Stimulated activated CD4-positive, alpha-beta T cell treated with anti-CD3 and anti-CD28 coated beads, Interleukin-15, amount 100 ng/mL, for 1 hour (primary cell): Measurements from ENCODE around the gene FBXO21.
"Not testable (repeated sequence)": the region's sequence is repeated elsewhere in the genome, so short reads cannot be mapped to it uniquely, and the experiment has no call there.

Source experiments
- DNase-seq, 2 donors: peaks; one replicate each; pipeline ENCODE4 v3.0.0-alpha.2; 2020; ENCODE audit warnings: low read depth in 1 of 2, low spot score in 1 of 2

The FBXO21 gene

GRCh38 chr12:117111821-117112595 lies 78.3 kb downstream of the FBXO21 start:
- DNase-seq: no peak

DNA sequence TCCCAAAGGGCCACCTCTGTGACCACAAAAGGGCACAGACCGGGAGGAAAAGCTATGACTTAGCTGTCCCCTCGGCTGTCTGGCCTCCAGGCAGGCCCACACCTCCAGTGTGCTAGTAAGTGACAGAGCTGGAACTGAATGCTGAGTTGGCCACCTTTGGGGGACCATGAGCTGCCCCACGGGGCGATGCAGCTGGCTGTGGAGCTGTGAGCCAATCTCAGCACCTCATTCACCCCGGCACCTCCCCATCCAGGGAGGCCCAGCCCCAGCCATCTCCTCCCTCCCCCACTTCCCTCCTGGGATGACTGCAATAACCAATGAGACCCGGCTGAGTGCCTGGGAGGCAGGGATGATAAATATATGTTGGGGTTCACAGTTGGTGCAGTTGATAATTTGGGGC lies 78.9 kb downstream of the FBXO21 start:
- no peak for DNase-seq

- DNase-seq: no peak
These were observed 80.2 kb downstream of the FBXO21 start for GRCh38 chr12:117109943-117110635.

DNA sequence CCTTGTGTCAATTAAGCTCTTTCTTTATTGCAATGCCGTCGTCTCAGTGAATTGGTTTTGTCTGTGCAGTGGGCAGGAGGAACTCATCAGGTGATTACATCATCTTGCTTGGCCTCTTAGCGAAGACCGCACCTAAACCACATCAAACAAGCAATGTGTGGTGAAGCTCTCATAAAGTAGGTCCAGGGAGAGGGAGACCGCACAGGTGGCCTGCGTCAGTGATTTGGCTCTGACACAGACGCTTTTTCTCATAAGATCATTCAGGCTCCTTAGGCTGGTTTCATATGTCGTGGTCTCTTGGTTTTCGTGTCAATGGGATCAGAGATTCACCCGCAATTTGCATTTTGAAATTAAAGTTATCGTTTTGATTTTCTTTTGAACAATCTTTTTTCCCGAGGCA lies 84.4 kb downstream of the FBXO21 start:
- DNase-seq: no peak

DNA sequence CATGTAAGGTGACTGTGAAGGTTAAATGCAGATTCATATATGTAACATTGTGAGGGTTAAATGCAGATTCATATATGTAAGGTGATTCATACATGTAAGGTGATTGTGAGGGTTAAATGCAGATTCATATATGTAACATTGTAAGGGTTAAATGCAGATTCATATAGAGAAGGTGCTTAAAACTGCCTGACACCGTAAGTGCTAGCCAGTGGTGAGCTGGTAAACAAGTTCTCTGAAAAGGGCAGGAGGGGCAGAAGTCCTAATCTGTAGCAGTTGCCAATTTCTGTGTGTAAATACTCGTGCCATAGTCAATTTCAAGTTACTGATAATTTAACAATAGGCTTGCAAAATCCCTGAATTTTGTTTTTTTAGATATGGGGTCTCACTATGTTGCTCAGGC lies 86.3 kb downstream of the FBXO21 start:
- not testable (repeated sequence) for DNase-seq

GRCh38 chr12:117102800-117103181 lies 87.5 kb downstream of the FBXO21 start:
- no peak for DNase-seq

GRCh38 chr12:117101953-117102799 lies 88.1 kb downstream of the FBXO21 start:
- DNase-seq: no peak

DNA sequence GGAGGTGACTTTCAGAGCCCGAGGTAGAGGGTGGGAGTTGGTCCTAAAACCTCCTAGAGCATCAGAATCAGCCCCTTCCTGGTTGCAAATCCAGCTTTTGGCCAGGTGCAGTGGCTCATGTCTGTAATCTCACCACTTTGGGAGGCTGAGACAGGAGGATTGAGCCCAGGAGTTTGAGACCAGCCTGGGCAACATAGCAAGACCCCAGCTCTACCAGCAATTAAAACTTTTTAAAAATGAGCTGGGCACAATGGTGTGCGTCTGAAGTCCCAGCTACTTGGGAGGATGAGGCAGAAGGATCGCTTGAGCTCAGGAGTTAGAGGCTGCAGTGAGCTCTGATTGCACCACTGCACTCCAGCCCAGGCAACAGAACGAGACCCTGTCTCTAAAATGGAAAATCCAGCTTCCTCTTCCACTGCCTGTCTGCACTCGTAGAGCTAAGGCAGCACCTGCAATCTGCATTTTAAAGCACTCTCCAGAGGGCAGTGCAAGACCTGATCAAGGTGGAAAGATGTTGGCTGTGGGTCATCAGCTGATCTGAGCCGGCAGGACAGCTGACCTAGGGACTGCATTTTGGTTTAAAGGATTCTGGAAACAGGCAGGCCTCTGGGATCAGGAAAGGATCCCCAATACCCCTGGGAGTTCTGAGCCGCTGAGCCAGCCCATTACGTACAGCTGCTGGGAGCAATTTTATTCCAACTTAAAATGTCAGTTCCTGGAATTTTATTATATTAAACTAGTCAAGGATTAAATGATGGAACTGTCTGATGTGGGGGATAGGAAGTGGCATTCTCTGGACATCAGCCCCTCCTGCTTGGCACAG lies 89.2 kb downstream of the FBXO21 start:
- DNase-seq: no peak

DNA sequence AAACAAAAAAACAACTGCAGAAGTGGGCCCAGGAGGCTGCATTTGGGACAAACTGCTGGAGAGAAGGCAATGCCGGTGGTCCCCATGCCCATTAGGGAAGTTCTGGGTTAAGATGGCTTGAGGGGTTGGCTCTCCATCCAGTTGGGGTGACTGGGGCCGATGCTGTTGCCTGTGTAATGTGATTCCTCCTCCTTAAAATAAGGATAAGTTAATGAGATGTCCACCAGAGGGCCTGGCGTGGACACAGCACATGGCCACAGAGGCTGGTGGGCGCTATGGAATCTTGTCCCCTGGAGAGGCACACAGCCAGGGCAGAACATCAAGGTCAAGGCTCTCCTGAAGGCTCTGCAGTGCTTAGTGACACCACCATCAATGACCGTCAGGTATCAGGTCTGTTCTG lies 90.0 kb downstream of the FBXO21 start:
- no peak for DNase-seq

- DNase-seq: peak in 1 of 2 donors; percentile 11
These were observed 91.7 kb downstream of the FBXO21 start for GRCh38 chr12:117098361-117099217.

DNA sequence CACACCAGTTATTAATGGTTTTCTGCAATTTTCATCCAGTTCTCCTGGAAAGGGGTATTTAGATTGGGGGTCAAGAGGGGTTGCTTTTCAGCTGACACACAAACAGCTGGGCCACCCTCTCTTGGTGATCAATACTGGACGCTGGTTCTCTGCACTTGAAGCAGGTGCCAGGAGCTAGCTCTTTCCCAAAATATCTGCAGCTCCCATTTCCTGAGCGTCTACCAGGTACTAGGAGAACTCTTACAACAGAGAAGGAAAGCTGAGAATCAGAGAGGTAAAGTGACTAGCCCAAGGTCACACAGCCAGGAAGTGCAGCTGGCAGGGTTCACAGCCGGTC lies 92.3 kb downstream of the FBXO21 start:
- no peak for DNase-seq

- no peak for DNase-seq
These were observed 93.1 kb downstream of the FBXO21 start for GRCh38 chr12:117097159-117097558.

DNA sequence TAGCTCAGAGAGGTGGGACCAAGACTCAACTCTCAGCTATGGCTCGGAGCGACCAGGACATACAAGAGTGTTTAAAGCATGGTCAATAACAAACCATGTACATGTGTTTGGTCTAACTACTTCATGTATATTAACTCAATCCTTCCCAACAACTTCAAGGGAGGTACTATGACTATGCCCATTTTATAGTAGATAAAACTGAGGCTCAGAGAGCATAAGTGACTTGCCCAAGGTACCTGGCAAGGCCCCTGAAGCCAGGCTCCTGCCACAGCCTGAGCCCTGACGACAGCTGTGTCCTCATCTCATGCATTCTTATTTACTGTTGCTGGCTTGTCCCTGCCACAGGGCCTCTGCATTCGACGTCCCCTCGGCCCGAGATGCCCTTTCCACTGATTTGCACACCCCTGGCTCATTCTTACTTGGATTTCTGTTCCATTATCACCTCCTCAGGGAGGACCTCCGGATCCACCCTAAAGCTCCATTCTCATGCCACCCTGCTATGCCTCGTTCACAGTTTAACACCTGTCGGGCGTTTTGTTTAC lies 93.7 kb downstream of the FBXO21 start:
- no peak for DNase-seq

GRCh38 chr12:117095191-117095590 lies 95.1 kb downstream of the FBXO21 start:
- DNase-seq: not testable (repeated sequence)

GRCh38 chr12:117093918-117094630 lies 96.2 kb downstream of the FBXO21 start:
- no peak for DNase-seq

- DNase-seq: no peak
These were observed 96.8 kb downstream of the FBXO21 start for GRCh38 chr12:117093431-117093830.

DNA sequence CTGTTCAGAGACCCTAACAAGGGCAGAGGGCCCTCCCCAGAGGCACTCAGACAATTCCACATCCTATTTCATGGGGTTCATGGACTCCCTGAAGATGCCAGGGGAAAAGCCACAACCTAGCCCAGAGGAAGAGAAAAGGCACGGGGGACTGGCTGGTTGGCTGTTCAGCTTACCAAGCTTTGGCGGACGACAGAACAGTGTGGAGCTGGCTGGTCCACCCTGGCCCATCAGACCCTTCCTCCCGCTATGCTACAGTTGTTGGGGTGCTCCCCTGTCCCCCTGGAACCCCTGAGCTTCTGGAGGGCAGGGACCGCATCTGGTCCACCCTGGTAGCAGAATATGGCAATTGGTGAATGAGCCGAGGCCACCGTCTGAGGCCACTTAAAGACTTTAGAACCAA lies 97.4 kb downstream of the FBXO21 start:
- no peak for DNase-seq

DNA sequence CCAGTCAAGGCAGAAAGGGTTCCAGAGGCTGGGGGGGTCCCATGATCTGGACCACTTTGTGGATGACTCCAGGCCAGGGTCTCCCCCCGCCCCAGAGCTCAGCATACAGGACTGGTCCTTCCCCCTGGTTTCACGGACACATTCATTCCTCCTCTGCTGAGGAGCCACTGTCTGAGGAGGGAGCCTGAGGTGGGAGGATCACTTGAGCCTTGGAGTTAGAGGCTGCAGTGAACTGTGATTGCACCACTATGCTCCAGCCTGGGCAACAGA lies 97.8 kb downstream of the FBXO21 start:
- no peak for DNase-seq
